ENCODE results near the gene ITGA1.

GRCh38 chr5:52821901-52822300 is 34.2 kb downstream of the ITGA1 start:
- TF ChIP-seq POLR2A (IDR thresholded peaks at IDR 0.05; ENCODE audit: low read length) (no peak), GATA1 (IDR thresholded peaks at IDR 0.05; ENCODE audit: low read depth, low read length) (no peak)
